ENCODE data around the gene NIPA2.

The NIPA2 gene

GRCh38 chr15:22917556-22917955 is 79.1 kb downstream of the NIPA2 start:
- Histone ChIP-seq H3K4me2 (ENCODE audit: insufficient read depth, low read length) (no peak overlapping the region), H3K36me3 (ENCODE audit: insufficient read depth, low read length) (no peaks in the 10 kb centered on the region; the same call in none of the 2 replicates), H3K27me3 (ENCODE audit: insufficient read depth, low read length, poor library complexity) (no peaks in the 10 kb centered on the region), H3K4me1 (ENCODE audit: insufficient read depth, low read length) (no peaks in the 10 kb centered on the region), H3K79me2 (ENCODE audit: insufficient read depth, low read length) (no peaks in the 10 kb centered on the region), H3K9ac (ENCODE audit: low read depth, low read length) (no peak overlapping the region), H3K9me3 (ENCODE audit: insufficient read depth, low read length, severe bottlenecking) (no peaks in the 10 kb centered on the region), H3K4me3 (ENCODE audit: low read depth in 1 of 2, low read length in 2 of 2) (no peak overlapping the region), H3K27ac (ENCODE audit: low read length) (no peak overlapping the region), H4K20me1 (ENCODE audit: insufficient read depth, low read length) (no peaks in the 10 kb centered on the region), H2AFZ (ENCODE audit: low read depth, low read length) (no peak overlapping the region)
- ATAC-seq (ENCODE audit: insufficient read depth, low read depth) (no peak), DNase-seq (no peak)
- TF ChIP-seq CTCF (IDR thresholded peaks at IDR 0.05; ENCODE audit: borderline replicate concordance, extremely low read depth, low read length, poor library complexity, severe bottlenecking) (no peak), EZH2 (IDR thresholded peaks at IDR 0.05; ENCODE audit: borderline replicate concordance, low read depth, low read length, severe bottlenecking) (no peak)
